NCI-H2081 treated with DMSO at 0.1 percent for 48 hours (cell line): ENCODE measurements around the gene HMGXB3.

Experiments
- DNase-seq: peaks from one replicate; lab custom pipeline; 2025; lab: John Stamatoyannopoulos, UW

Gene HMGXB3

DNA sequence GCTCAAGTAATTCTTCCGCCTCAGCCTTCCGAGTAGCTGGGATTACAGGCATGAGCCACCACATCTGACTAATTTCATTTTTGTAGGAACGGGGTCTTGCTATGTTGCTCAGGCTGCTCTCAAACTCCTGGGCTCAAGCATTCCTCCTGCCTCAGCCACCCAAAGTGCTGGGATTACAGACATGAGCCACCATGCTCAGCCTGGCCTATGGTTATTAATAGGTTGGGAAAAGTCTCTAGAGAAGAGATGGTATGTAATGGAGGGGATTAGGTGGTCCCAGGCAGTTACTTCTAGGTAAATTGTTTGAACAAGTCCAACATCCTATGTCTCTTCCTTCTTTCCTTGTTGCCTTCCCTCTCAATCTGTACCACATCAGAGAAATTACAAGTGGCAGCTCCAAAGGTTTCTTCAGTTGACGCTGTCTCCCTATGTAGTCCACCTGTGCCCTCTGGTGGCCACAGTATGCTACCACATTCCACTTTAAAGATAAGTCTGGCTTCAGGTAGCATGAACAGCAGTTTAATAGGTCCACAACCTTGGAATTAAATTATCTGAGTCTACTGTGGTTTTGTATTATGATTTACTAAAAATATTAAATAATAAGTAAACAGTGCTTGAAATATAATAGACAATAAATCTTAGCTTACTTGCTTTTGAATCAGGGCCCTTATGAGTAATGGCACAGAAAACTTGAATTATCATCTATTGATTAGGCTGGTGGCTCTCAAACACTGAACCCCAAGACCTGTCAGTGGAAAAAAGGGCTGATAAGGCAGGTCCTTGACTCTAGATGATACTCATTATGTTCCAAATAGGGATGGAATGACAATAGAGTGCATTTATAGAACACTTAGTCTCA lies 9.8 kb upstream of the HMGXB3 start:
- DNase-seq = no peak

DNA sequence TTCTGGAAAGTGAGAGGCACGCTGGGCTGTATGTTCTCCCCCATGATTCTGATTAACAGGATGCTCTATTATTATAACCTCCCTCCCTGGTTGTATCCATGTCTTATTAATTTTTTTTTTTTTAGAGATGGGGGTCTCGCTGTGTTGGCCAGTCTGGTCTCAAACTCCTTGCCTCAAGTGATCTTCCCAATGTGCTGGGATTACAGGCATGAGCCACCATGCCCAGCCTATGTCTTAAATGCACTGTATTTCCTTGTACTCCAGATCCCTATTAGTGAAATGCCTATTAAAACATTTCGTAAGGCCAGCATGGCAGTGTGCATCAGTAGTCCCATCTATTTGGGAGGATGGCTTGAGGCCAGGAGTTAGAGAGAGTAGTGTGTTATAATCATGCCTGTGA lies 7.1 kb upstream of the HMGXB3 start:
- no peak for DNase-seq

GRCh38 chr5:149995385-149996204 lies 4.9 kb upstream of the HMGXB3 start:
- DNase-seq = no peak

GRCh38 chr5:149996205-149996890 lies 4.2 kb upstream of the HMGXB3 start:
- DNase-seq = no peak

- DNase-seq = no peak
Measured at GRCh38 chr5:149998281-149998680, 2.3 kb upstream of the HMGXB3 start.

GRCh38 chr5:149999359-149999758 lies 1.2 kb upstream of the HMGXB3 start:
- no peak for DNase-seq

- DNase-seq = no peak
Measured at GRCh38 chr5:149999866-150000255, 678 bp upstream of the HMGXB3 start.

DNA sequence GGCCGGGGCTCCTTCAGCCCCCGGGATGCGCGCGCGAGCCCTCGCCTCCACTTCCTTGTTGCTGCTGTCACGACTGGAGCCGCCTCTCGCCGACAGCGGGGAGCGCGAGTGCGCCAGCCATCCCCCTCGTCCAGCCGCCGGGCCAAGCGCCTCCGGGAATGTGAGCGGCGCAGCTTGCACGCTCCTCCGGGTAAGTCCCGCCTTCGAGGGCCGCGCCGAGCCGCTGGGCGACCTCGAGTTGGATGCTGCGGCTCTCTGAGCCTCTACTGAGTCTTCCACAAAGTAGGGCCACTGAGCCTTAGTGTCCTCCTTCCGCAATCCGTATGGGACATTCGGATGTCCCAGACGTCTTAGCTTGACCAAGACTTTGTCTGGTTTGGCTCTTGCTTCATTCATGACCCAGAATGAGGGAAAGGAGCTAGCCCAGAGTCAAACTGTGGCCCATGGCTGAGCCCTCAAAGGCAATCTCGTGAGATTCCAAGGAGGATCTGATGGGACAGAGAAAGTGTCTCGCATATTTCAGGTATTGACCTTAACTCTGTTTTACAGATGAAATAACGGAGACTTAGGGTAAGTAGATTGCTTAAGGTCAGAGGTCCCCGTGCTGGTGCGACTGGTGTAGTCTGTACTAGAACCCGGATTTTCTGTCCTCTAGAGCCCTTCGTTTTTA lies 586 bp downstream of the HMGXB3 start:
- DNase-seq = no peak

GRCh38 chr5:150001660-150002486 lies 1.3 kb downstream of the HMGXB3 start:
- DNase-seq = no peak

DNA sequence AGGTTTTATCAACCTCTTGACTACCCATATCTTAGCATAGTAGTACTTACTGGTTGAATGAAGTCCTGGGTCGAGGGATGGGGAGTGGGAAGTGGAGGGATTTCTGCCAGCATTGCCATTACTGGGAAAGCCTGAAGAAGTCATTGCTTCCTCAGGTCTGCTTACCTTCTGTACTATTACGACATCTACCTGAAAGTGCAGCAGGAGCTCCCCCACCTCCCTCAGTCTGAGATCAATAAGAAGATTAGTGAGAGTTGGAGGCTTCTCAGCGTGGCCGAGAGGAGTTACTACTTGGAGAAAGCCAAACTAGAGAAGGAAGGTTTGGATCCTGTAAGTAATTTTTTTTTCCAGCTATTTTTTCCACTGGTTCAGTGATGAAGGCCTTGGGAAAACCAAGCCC lies 5.8 kb downstream of the HMGXB3 start:
- no peak for DNase-seq

DNA sequence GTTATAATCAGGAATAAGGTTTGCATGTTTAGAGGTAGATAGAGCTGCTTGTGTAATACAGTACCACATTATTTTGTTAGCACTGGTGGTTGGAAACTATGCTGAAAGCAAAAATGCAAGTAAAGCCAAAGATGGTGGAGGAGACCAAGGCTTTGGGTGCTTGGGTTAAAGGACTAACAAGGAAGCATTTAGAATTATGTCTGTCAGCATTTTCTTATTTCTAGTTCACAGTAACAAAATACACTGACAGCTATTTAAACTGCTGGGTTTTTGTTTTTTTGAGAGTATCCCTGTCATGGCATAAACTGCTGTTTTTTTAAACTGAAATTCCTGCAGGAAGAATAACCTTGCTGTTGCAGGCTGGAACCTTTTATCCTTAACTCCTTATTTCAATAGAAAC lies 6.5 kb downstream of the HMGXB3 start:
- no peak for DNase-seq

DNA sequence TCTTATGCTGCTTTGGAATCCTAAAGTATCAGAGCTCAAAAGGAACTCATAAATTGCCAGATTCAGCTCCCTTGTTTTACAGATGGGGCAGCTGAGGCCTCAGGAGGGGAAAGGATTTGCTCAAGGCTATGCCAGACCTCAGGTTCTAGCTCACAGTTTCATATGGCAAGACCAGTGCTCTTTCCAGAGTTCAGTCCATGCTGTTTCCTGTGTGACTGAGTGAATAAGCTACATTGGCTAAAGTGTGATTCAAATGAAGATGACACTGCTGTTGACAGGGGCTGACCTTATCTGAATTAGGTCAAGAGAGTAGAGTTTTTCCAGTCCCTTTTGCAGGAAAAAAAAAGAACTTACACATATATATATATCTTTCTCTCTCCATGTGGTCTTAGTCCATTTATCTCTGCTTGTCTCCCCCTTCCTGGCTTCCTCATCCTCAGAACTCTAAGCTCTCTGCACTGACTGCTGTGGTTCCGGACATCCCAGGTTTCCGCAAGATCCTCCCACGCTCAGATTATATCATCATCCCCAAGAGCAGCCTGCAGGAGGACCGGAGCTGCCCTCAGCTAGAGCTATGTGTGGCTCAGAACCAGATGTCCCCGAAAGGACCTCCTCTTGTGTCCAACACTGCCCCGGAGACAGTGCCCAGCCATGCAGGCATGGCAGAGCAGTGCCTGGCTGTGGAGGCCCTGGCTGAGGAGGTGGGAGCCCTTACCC lies 9.3 kb downstream of the HMGXB3 start:
- no peak for DNase-seq

GRCh38 chr5:150013931-150014330 lies 13.4 kb downstream of the HMGXB3 start:
- DNase-seq = no peak

- no peak for DNase-seq
Measured at GRCh38 chr5:150014456-150014855, 13.9 kb downstream of the HMGXB3 start.

DNA sequence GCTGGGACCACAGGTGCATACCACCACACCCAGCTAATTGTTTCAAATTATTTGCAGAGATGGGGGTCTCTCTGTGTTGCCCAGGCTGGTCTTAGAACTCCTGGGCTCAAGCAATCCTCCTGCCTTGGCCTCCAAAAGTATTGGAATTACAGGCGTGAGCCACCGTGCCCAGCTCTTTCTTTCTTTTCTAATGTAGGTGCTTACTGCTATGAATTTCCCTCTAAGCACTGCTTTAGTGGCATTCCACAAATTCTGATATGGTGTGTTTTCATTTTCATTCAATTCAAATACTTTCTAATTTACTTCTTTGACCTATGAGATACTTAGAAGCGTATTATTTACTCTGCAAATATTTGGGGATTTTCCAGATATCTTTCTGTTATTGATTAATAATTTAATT lies 14.9 kb downstream of the HMGXB3 start:
- DNase-seq = no peak

- no peak for DNase-seq
Measured at GRCh38 chr5:150016537-150016936, 16.0 kb downstream of the HMGXB3 start.

DNA sequence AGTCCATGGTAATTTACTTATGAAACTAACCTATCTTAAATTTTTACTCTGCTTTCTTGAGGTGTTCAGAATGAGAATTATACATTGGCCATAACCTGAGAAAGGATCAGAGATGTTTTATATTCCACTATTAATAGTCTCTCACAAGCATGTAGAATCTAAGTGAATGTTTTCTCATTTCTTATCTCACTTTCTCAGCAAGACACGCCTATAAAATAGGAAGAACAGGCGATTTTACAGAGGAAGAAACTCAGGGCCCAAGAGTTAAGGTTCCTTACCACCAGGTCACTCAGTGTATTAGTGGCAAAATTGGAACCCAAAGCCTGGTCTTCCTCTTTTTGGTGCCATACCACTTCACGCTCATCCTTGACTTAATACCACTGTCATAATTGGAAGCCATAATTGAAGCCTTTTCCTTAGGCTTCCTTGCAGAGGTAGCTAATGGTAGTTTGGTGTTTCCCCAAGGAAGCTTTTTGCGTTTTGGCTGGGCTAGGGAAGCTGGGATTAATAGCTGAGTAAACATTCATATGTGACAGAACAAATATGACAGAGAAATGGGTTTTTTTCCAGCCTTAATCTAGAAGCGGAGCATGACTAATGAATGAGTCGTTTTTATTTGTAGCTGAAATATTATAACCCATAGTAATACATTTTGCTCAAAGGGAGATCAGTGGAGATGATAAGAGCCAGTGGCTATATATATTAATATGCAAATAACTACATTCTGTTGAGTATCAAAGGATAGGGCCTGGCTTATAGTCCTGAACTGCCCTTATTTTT lies 16.9 kb downstream of the HMGXB3 start:
- DNase-seq = no peak

- DNase-seq = no peak
Measured at GRCh38 chr5:150020249-150020648, 19.7 kb downstream of the HMGXB3 start.

DNA sequence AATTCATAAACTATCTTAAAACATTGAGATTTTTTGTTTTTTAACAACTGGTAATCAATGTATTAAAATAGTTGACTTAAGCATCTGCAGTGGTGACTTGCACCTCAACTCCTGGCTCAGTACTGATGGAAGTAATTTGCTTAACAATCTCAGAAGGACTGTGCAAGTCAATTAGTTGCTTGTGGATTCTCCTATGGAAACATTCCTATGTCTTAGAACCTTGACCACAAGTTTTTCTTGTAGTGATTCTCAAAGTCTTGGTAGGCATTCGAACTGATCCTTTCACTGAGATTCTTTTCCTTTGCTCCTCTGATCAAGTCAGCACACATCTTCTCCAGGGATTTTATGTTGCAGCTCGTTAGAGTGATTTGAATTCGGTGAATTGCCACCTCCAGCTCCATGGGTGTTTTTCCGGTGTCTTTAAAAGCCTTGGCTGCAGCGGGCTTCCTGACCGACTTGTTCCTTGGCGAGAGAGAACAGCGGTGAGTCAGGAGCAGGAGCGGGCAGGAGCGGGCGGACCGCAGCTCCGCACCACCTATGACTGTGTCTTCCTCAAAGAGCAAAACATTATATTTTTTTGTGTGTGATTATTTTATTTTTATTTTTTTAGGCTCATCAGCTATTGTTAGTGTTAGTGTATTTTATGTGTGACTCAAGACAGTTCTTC lies 21.1 kb downstream of the HMGXB3 start:
- no peak for DNase-seq
